ES-I3 (cell line): ENCODE measurements around the gene ROR2.
"Not testable (repeated sequence)": the region's sequence is repeated elsewhere in the genome, so short reads cannot be mapped to it uniquely, and the experiment has no call there.

Experiments
- H3K36me3 ChIP-seq: 2 replicates; pipeline ENCODE4 v1.6.1; 2013; ENCODE audit warnings: mild to moderate bottlenecking, low read length, control low read depth, moderate library complexity; ENCODE audit not compliant: insufficient read depth
- H3K4me1 ChIP-seq: 2 replicates; pipeline ENCODE4 v1.6.1; 2013; ENCODE audit warnings: mild to moderate bottlenecking, control low read depth, low read length; ENCODE audit not compliant: insufficient read depth
- H3K9ac ChIP-seq: 2 replicates; pipeline ENCODE4 v1.6.1; 2013; ENCODE audit warnings: low read depth, mild to moderate bottlenecking, low read length, moderate library complexity
- H3K9me3 ChIP-seq: 2 replicates; pipeline ENCODE4 v1.6.1; 2013; ENCODE audit warnings: mild to moderate bottlenecking, low read length, moderate library complexity; ENCODE audit not compliant: control insufficient read depth, insufficient read depth

Gene ROR2

DNA sequence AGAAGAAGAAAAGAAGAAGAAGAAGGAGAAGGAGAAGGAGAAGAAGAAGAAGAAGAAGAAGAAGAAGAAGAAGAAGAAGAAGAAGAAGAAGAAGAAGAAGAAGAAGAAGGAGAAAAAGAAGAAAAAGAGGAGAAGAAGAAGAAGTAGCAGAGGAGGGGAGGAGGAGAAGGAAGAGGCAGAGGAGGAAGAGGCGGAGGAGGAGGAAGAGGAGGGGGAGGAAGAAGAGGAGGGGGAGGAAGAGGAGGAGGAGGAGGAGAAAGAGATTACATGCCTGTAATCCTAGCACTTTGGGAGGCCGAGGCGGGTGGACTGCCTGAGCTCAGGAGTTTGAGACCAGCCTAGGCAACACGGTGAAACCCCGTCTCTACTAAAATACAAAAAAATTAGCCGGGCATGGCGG, 315.2 kb downstream of the ROR2 start:
- not testable (repeated sequence) for H3K9me3 ChIP-seq, H3K4me1 ChIP-seq, H3K36me3 ChIP-seq, H3K9ac ChIP-seq

DNA sequence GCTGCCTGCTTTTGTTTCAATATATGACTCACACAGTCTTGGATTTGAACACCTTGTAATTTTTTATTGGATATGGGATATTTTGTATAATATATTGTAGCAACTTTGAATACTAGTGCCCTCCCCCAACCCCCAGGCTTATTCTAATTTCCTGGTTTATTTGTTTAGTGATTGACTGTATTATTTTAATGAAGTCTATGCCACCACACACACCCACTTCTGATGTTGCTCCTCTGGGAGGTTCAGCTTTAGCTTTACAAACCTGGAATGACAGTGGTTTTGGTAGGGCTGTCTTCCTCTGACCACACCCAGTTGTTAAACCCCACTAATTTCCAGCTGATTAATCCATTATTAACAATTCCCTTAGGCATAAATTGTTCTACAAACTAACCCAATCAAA, 320.3 kb downstream of the ROR2 start:
- Histone ChIP-seq H3K9ac (no peak overlapping the region), H3K9me3 (0 out of 2 replicates have a peak, but pooled peaks cover 4% of the 10 kb centered on the region), H3K4me1 (no peaks in the 10 kb centered on the region), H3K36me3 (no peaks in the 10 kb centered on the region)

DNA sequence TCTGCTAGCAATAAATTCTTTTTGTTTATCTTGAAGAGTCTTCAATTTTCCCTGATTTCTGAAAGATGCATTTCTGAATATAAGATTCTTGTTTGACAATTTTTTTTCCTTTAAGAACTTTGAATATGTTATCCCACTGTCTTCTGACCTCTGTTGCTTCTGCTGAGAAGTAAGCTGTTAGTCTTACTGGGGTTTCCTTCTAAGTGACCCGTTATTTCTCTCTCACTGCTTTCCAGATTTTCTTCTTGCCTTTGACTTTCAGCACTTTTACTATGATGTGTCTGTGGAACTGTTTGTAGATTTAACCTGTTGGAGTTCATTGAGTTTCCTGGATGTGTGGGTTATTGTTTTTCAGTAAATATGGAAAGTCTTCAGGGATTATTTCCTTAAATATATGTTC, 321.1 kb downstream of the ROR2 start:
- Histone ChIP-seq H3K36me3 (no peaks in the 10 kb centered on the region), H3K4me1 (no peaks in the 10 kb centered on the region), H3K9ac (no peak overlapping the region), H3K9me3 (0 out of 2 replicates have a peak, but pooled peaks cover 4% of the 10 kb centered on the region)

GRCh38 chr9:91625331-91625730, 324.7 kb downstream of the ROR2 start:
- Histone ChIP-seq H3K36me3 (no peaks in the 10 kb centered on the region), H3K9ac (no peak overlapping the region), H3K4me1 (no peaks in the 10 kb centered on the region), H3K9me3 (0 out of 2 replicates have a peak, but pooled peaks cover 4% of the 10 kb centered on the region)

- Histone ChIP-seq H3K9ac (no peak overlapping the region), H3K4me1 (no peaks in the 10 kb centered on the region), H3K9me3 (no peaks in the 10 kb centered on the region), H3K36me3 (no peaks in the 10 kb centered on the region)
Observed at GRCh38 chr9:91623004-91623403, 327.0 kb downstream of the ROR2 start.

GRCh38 chr9:91622121-91622520, 327.9 kb downstream of the ROR2 start:
- not testable (repeated sequence) for H3K36me3 ChIP-seq, H3K4me1 ChIP-seq, H3K9me3 ChIP-seq, H3K9ac ChIP-seq

- not testable (repeated sequence) for H3K9me3 ChIP-seq, H3K36me3 ChIP-seq, H3K9ac ChIP-seq, H3K4me1 ChIP-seq
Observed at GRCh38 chr9:91614044-91614443, 336.0 kb downstream of the ROR2 start.

GRCh38 chr9:91611582-91611981, 338.4 kb downstream of the ROR2 start:
- Histone ChIP-seq H3K4me1 (no peaks in the 10 kb centered on the region), H3K9ac (no peak overlapping the region), H3K36me3 (no peaks in the 10 kb centered on the region), H3K9me3 (no peaks in the 10 kb centered on the region)

DNA sequence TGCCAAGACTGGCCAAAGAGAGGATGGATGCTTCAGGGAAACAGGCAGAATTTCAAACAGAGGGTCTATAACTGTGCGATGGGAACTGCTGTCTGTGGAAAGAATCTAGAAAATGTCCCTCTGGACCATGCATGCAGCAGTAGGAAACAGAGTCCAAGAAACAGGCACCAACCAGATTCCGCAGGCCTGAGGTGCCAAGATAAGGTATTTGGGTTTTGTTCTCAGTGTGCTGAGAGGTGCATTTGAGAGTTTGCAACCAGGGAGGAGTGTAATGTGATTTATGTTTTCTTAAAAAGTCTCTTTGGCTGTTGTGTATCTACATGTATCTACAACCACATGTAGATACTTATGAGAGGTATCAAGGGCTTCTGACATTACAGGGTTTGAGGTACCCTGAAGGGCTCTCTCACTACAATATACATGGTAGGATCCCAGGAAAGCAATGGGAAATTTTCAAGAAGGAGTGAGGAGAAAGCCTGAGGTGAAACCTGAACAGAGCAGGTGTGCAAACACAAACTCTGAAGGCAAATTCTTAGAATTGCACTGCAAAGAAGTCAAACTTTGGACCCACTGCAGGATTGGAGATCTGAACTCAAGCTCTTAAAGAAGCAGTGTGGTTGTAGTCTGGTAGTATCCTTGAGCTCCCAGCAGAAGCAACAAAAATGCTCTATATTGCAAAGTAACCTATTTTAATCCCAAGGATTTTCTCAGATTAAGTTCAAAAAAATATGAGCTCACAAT, 343.6 kb downstream of the ROR2 start:
- Histone ChIP-seq H3K4me1 (no peaks in the 10 kb centered on the region), H3K36me3 (no peaks in the 10 kb centered on the region)

GRCh38 chr9:91604451-91605179, 345.4 kb downstream of the ROR2 start:
- H3K9ac ChIP-seq = no peak overlapping the region
- no peaks in the 10 kb centered on the region for H3K9me3 ChIP-seq
- H3K4me1 ChIP-seq = no peaks in the 10 kb centered on the region
- H3K36me3 ChIP-seq = no peaks in the 10 kb centered on the region

More for the DNA sequence above, 343.6 kb downstream of the ROR2 start:
- Histone ChIP-seq H3K9ac (no peak overlapping the region), H3K9me3 (no peaks in the 10 kb centered on the region)

DNA sequence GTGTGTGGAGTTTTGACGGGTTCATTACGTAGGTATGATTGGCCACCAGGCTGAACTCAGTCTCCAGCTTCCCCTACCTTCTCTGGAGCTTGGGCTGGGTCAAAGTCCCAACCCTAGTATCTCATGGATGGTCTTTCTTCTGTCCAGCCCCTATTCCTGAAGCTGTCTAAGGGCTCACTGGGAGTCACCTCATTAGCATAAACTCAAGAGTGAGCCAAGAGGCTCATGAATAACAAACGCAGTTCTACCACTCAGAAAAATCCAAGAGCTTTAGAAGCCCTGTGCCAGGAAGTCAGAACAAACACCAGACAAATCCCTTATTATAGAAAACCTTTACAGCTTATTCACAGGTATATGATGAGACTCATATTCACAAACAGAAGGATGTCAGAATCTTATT, 346.1 kb downstream of the ROR2 start:
- Histone ChIP-seq H3K4me1 (no peaks in the 10 kb centered on the region), H3K36me3 (no peaks in the 10 kb centered on the region), H3K9ac (no peak overlapping the region), H3K9me3 (no peaks in the 10 kb centered on the region)

- H3K9me3 ChIP-seq = no peaks in the 10 kb centered on the region
- H3K36me3 ChIP-seq = no peaks in the 10 kb centered on the region
- H3K4me1 ChIP-seq = no peaks in the 10 kb centered on the region
- H3K9ac ChIP-seq = no peak overlapping the region
Observed at GRCh38 chr9:91599564-91599963, 350.5 kb downstream of the ROR2 start.

GRCh38 chr9:91591627-91592026, 358.4 kb downstream of the ROR2 start:
- no peaks in the 10 kb centered on the region for H3K4me1 ChIP-seq
- H3K36me3 ChIP-seq = no peaks in the 10 kb centered on the region
- no peak overlapping the region for H3K9ac ChIP-seq
- H3K9me3 ChIP-seq = no peaks in the 10 kb centered on the region

- H3K4me1 ChIP-seq = no peaks in the 10 kb centered on the region
- no peaks in the 10 kb centered on the region for H3K36me3 ChIP-seq
- no peak overlapping the region for H3K9ac ChIP-seq
- no peaks in the 10 kb centered on the region for H3K9me3 ChIP-seq
Observed at GRCh38 chr9:91589101-91589553, 360.9 kb downstream of the ROR2 start.

DNA sequence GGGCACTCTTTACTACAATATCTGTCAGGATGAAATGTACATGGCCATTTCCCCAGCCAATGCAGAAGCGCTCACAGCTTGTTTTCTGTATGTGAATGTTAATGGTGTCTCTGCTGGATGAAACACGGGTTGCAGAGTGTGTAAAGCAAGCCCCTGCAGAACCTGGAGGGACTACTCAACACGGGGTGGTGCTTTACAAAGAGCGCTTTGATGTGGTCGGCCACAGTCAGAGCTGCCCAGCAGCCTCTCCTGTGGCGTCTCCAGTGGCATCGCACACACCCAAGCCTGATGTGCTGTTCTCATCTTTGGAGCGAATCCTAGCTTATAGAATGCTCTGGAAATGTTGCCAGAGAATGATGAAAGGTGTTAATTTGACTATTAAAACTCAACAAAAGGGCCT, 363.7 kb downstream of the ROR2 start:
- Histone ChIP-seq H3K36me3 (no peaks in the 10 kb centered on the region), H3K9ac (no peak overlapping the region), H3K4me1 (no peaks in the 10 kb centered on the region), H3K9me3 (no peaks in the 10 kb centered on the region)
